Pancreas (tissue), 10 donors: ENCODE measurements around the gene IQCE. TPM values are rescaled to one million over a fixed set of nuclear protein-coding genes. Genes with fewer than 3 reads are reported as not detected.

Experiments
- ATAC-seq, 4 donors: fragments of 200-7000 bp; cut with Tn5 transposase; one replicate each; pipeline versions ENCODE4 v1.8.0 to v1.9.1; 2020; ENCODE audit warnings: mild to moderate bottlenecking in 4 of 4, moderate library complexity in 4 of 4
- DNase-seq, 6 donors: peaks; one replicate each; pipeline ENCODE4 v3.0.0-alpha.2; 2020
- FAIRE-seq: peaks from 2 replicates; lab custom pipeline; 2012; peaks lifted over from hg19 to GRCh38; lab: Jason Lieb, UNC
- H3K27ac ChIP-seq, 4 donors: fragments of 200-600 bp; sonication (generic); 1 replicate in 3 of 4; 2 replicates in 1 of 4; pipeline versions ENCODE4 v1.5.0 to v1.8.0; 2020
- H3K27me3 ChIP-seq, 4 donors: fragments of 200-600 bp; one replicate each; pipeline ENCODE4 v1.8.0; 2021
- H3K36me3 ChIP-seq, 3 donors: fragments of 200-600 bp; sonication (generic) in 1 of 3; one replicate each; pipeline versions ENCODE4 v1.5.0 to v1.8.0; 2020 to 2021
- H3K4me1 ChIP-seq, 3 donors: fragments of 200-600 bp; one replicate each; pipeline ENCODE4 v1.8.0; 2021
- H3K4me3 ChIP-seq, 4 donors: fragments of 200-600 bp; sonication (generic) in 2 of 4; one replicate each; pipeline versions ENCODE4 v1.5.0 to v1.8.0; 2020 to 2021
- H3K9me3 ChIP-seq, 4 donors: fragments of 200-600 bp; one replicate each; pipeline ENCODE4 v1.8.0; 2021
- CTCF ChIP-seq, 4 donors: fragments of 200-600 bp; sonication (generic) in 3 of 4; IDR thresholded peaks; one replicate each; pipeline versions ENCODE4 v1.5.0 to v1.8.0; 2021; ENCODE audit warnings: antibody characterized with exemption in 4 of 4
- WGBS, 2 donors: extraction: QIAGEN DNeasy Blood & Tissue Kit; methylation state at CpG; one replicate each; pipeline ENCODE4 v1.1.7; 2013; 5-methylcytosine and 5-hydroxymethylcytosine counted together
- intact Hi-C, 3 donors: fragments of 100-400 bp; cut with DNase I; formaldehyde crosslinking; loops; one replicate each; pipeline versions ENCODE4 v1.11.1 to v1.14.2; 2022
- polyA plus RNA-seq, 2 donors: library from polyadenylated mRNA; stranded (reverse); fragments of 200-250 nt; gene quantifications; one replicate each; pipeline ENCODE4 v1.2.3, GENCODE V29; 2013
- total RNA-seq, 6 donors: library from RNA; stranded (reverse); fragmentation: NEBNext Ultra II Directional in 4 of 6; extraction: Animal tissue kit (Norgen Biotek cat#: 25700) in 4 of 6; gene quantifications; one replicate each; pipeline versions ENCODE4 v1.2.1 to v1.2.4, GENCODE V29; 2021 to 2023
- donor health status: healthy with polysubstance abuse.
- donor health status: DM: no; HTN: no; CAD: no; lungs with moderate emphysema.
- donor health status: DM: no; HTN: no; CAD: no.
- donor health status: control.
- donor health status: control.
- donor health status: Bipolar disorder and iron deficiency.
- donor health status: DM: yes; HTN: yes; CAD: no.
- donor health status: DM: no; HTN: no; CAD: no.
- donor health status: DM: no; HTN: no; CAD: no.
- donor health status: DM: yes; HTN: yes; CAD: no.

The IQCE gene
- total and polyA plus RNA-seq, 8 donors, result 8.8 to 14.1 (median 10.9) TPM

DNA sequence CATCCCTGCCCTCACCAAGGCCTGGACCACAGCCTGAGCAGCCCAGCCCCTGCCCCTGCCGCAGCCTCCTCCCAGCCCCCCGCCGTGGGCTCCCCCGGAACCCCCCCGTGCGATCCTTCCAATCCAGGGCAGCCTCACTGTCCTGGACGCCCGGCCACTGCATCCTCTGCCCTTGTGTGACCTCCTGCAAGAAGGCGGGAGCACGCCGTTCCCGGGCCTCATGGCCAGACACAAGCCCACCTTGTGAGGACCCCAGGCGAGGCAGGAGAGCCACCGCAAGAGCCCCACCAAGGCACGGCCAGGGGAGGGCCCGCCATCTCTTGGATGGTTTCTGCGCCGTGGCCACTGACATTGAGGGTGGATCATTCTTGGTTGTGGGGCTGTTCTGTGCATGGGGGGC, 47.0 kb upstream of the IQCE start:
- 32 to 49% methylated on average over 16 to 18 of the region's 18 CpGs for WGBS, 2 donors
- peaks cover 4 to 13% (median 6%) of the 10 kb centered on the region in 3 donors for H3K4me1 ChIP-seq
- H3K27ac ChIP-seq, result peak overlapping the region in 1 of 4 donors; percentile 28
- ATAC-seq (no peak), DNase-seq (peak in 1 of 6 donors; percentile 34), FAIRE-seq (no peak)
- H3K9me3 ChIP-seq, result no peaks in the 10 kb centered on the region
- no peak for TF ChIP-seq CTCF (IDR thresholded peaks at IDR 0.05)
- no peak overlapping the region for H3K4me3 ChIP-seq
- intact Hi-C loops, result no loop called here
- no peaks in the 10 kb centered on the region for H3K27me3 ChIP-seq
- no peaks in the 10 kb centered on the region for H3K36me3 ChIP-seq

DNA sequence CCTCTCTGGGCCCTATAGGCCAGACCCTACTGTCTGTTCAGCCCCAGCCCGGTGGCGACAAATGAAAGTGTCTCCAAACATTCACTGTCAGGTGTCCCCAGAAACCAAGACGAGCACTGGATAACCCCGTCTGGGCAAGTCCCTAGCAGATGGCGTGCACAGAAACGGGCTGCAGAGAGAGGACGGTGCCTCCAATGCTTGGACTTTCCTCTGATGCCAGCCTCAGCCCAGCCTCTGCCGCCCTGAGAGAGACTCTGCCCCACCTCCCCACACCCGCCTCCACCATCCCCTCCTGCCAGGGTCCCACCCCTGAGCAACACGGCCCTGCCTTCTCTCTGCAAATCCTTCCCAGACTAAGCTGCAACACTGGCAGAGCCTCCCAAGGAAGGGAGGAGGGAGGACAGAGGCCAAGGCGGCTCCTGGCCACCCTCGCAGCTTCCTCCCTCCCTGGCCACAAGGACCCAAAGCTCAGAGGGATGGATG, 46.6 kb upstream of the IQCE start:
- FAIRE-seq (no peak), DNase-seq (peak in 1 of 6 donors; percentile 25), ATAC-seq (peak in 1 of 4 donors; percentile 21)
- peaks cover 4 to 13% (median 6%) of the 10 kb centered on the region in 3 donors for H3K4me1 ChIP-seq
- no peak overlapping the region for H3K27ac ChIP-seq
- H3K4me3 ChIP-seq, result no peak overlapping the region
- no peak for TF ChIP-seq CTCF (IDR thresholded peaks at IDR 0.05)
- no peaks in the 10 kb centered on the region for H3K9me3 ChIP-seq
- intact Hi-C loops, result no loop called here
- no peaks in the 10 kb centered on the region for H3K36me3 ChIP-seq
- 47 to 56% methylated on average over 12 of the region's 12 CpGs for WGBS, 2 donors
- H3K27me3 ChIP-seq, result no peaks in the 10 kb centered on the region

GRCh38 chr7:2512713-2513112, 46.1 kb upstream of the IQCE start:
- no peak for TF ChIP-seq CTCF (IDR thresholded peaks at IDR 0.05)
- intact Hi-C loops, result no loop called here
- Histone ChIP-seq H3K4me3 (no peak overlapping the region), H3K4me1 (peaks cover 4 to 13% (median 6%) of the 10 kb centered on the region in 3 donors), H3K27ac (no peak overlapping the region), H3K9me3 (no peaks in the 10 kb centered on the region), H3K36me3 (no peaks in the 10 kb centered on the region), H3K27me3 (no peaks in the 10 kb centered on the region)
- no peak for FAIRE-seq
- WGBS, 2 donors, result 88 to 97% methylated on average over 3 of the region's 3 CpGs
- no peak for DNase-seq
- no peak for ATAC-seq

DNA sequence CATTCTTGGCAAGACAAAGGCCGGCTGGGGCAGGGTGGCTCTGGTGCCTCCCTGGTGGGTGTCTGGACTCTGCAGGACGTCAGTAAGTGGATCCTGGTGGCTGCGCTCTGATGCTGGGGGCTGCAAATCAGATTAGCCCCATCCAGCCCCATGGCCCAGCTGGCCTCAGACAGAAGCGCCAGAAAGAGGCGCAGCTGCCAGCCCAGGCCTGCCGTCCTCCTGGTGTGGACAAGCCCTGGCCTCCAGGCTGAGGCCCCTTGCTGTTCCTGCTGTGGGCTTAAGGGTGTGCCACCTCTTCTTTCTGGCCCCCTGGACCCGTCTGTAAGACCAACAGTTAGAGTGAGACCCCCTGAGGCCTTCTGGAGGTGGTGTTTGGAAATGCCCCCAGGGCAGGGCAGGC, 45.1 kb upstream of the IQCE start:
- H3K36me3 ChIP-seq, result no peaks in the 10 kb centered on the region
- DNase-seq (peak in 2 of 6 donors; percentile 27 to 70), ATAC-seq (no peak), FAIRE-seq (no peak)
- peaks cover 4 to 15% (median 6%) of the 10 kb centered on the region in 3 donors for H3K4me1 ChIP-seq
- no peaks in the 10 kb centered on the region for H3K27me3 ChIP-seq
- no peak for TF ChIP-seq CTCF (IDR thresholded peaks at IDR 0.05)
- no peaks in the 10 kb centered on the region for H3K9me3 ChIP-seq
- H3K27ac ChIP-seq, result no peak overlapping the region
- H3K4me3 ChIP-seq, result no peak overlapping the region
- intact Hi-C loops, result no loop called here
- 94 to 96% methylated on average over 7 of the region's 7 CpGs for WGBS, 2 donors
